Retina (tissue), 1 donor: ENCODE results near the gene PSMD12.
"Not testable (repeated sequence)": the region's sequence is repeated elsewhere in the genome, so short reads cannot be mapped to it uniquely, and the experiment has no call there.

Experiments
- DNase-seq: peaks from one replicate; pipeline ENCODE4 v3.0.0-alpha.2; 2016

The PSMD12 gene

GRCh38 chr17:67366193-67367157 lies at the start of gene PSMD12:
PSMD12 (minus strand) TSS chr17:67366577; CDS start chr17:67366519, 58 bp downstream.
- peak; percentile 97 for DNase-seq

GRCh38 chr17:67415291-67415690 lies 48.9 kb upstream of the PSMD12 start:
- no peak for DNase-seq

GRCh38 chr17:67414559-67414958 lies 48.2 kb upstream of the PSMD12 start:
- DNase-seq = no peak

DNA sequence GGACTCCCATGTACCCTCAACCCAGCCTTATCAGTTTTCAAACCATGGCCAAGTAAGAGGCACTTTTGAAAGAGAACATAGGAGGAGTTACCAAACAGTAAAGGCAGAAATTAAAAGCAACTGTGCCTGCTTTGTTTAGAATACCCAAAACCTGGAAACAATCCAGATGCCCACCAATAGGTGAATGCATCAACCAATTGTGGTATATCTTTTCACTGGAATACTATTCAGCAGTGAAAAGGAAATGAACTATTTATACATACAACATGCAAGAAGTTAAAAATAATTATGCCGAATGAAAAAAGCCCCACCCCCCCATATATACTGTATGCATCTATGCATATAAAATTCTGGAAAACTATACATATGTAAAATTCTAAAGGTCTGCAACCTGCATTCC lies 47.8 kb upstream of the PSMD12 start:
- DNase-seq = no peak

GRCh38 chr17:67413388-67413787 lies 47.0 kb upstream of the PSMD12 start:
- DNase-seq = no peak

DNA sequence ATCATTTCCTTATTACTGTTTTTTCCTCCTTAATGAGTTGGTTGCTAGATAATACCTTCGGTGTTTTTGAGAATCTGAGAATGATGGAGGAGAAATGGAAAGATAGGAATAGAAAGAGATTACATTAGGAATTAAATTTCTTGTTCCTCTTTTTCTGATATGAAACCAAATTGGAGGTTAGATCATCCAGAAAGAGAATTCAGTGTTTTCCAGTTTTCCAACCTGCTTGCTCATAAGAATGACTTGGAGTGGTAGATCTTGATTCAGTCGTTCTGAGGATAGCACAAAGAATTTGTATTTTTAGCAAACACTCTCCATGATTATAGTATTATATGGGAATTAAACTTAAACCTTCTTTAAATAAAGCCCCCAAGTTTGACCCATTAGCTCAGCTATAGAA lies 46.6 kb upstream of the PSMD12 start:
- DNase-seq = no peak

- DNase-seq = no peak
These were observed 45.7 kb upstream of the PSMD12 start for GRCh38 chr17:67412032-67412431.

- no peak for DNase-seq
These were observed 45.0 kb upstream of the PSMD12 start for GRCh38 chr17:67411397-67411796.

GRCh38 chr17:67408455-67408830 lies 42.1 kb upstream of the PSMD12 start:
- DNase-seq = not testable (repeated sequence)

DNA sequence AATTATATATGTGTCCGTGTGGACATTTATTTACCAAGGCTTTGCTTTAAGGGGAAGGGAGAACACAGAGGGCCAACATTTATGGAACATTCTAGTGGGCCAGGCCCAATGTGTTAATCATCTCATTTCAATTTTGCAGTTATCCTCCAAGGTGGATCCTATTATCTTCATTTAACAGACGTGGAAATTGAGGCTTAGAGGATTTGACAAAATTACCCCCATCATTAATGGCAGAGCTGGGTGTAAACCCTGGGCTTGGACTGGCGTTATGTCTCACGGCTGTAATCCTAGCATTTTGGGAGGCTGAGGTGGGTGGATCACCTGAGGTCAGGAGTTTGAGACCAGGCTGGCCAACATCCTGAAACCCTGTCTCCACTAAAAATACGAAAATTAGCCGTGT lies 37.1 kb upstream of the PSMD12 start:
- no peak for DNase-seq

DNA sequence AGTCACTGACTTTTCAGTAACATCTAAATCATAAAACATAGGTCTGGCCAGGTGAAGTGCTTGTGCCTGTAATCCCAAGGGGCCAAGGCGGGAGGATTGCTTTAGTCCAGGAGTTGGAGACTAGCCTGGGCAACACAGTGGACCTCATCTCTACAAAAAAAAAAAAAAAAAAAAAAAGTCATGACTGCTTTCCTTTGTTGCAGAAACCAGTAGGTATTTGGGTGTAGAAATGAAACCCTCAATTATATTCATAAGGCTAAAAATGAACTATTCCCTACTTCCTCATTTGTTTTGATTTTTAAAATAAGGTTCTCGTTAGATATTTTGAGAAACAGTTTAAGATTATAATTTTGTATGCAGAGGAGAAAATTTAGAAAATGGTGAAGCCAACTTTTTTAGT lies 36.7 kb upstream of the PSMD12 start:
- no peak for DNase-seq

- DNase-seq = no peak
These were observed 35.5 kb upstream of the PSMD12 start for GRCh38 chr17:67401598-67402504.

DNA sequence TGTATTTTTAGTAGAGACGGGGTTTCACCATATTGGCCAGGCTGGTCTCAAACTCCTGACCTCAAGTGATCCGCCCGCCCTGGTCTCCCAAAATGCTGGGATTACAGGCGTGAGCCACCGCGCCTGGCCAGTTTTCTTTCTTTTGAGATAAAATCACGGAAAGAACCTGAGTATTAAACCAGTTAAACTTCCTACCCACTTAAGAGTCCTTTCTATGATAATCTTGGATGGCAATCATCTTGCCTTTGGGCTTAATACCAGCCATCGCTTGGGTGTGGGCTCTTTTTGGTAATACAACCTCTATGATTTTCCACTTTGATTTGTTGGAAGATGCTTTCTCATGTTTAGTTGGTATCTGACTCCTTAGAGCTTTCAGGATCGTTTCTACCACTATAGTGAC lies 34.7 kb upstream of the PSMD12 start:
- DNase-seq = no peak

- DNase-seq = no peak
These were observed 33.8 kb upstream of the PSMD12 start for GRCh38 chr17:67400193-67400592.

DNA sequence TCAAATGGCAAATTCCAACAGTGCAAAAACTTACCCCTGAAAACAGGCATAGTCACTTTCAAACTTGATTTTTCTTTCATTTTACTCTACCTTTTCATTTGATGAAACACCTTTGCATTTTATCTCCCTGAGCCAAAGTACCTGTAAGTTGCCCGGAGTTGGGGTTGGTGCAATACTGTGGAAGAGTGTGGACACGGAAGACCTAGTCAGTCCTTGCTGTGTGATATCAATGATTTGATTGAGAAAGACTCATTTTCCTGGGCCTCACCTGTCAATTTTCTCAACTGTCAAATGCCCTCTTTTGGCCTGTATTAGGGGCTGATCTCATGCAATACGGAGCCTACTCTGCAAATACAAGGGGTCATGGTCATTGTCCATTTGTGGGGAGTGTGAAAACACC lies 33.3 kb upstream of the PSMD12 start:
- no peak for DNase-seq

GRCh38 chr17:67393809-67394397 lies 27.5 kb upstream of the PSMD12 start:
- DNase-seq = no peak

DNA sequence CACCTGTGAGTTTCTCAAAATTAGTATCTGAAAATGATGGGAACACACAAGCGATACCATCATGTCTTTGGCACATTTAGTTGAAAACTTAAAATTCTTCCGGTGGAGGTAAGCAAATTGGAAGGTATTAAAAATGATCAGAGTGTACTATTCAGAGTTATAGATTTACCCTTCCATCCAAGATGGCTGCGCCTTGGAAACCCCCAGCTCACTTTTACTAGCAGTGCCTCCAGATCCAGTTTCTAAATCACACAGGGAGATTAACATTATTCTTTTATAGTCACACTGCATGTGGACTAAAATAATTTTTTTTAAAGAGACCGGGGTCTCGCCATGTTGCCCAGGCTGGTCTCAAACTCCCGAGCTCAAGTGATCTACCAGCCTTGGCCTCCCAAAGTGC lies 25.7 kb upstream of the PSMD12 start:
- no peak for DNase-seq

DNA sequence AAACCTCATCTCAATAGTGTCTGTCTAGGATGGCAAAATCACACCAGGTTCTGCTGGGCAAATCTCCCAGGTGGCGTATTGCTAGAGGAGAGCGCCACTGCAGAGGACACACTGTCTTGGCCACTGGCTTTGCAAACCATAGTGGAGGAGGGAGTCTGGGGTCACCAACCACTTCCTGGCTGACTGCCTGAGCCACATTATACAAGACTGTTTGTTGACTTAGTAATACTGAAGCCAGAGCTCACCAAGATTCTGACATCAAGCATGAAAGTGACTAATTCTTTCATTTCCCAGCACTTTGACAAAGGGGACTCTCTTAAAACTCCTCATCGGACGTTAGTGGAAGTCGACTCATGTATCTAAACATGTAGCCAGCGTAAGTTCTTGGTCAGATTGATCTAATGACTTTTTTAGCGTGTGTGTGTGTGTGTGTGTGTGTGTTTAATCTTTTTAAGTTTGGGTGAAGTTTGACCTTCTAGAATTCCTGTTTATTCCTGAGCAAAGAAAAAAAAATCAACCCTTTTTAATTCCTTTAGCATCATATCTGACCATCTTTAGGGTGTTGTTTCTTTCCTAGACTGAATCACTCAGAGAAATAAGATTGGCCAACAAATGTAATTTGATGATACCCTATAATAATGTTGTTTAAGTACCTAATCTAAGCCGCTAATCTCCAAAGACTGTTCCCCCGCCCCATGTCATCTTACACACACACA lies 24.4 kb upstream of the PSMD12 start:
- DNase-seq = no peak

DNA sequence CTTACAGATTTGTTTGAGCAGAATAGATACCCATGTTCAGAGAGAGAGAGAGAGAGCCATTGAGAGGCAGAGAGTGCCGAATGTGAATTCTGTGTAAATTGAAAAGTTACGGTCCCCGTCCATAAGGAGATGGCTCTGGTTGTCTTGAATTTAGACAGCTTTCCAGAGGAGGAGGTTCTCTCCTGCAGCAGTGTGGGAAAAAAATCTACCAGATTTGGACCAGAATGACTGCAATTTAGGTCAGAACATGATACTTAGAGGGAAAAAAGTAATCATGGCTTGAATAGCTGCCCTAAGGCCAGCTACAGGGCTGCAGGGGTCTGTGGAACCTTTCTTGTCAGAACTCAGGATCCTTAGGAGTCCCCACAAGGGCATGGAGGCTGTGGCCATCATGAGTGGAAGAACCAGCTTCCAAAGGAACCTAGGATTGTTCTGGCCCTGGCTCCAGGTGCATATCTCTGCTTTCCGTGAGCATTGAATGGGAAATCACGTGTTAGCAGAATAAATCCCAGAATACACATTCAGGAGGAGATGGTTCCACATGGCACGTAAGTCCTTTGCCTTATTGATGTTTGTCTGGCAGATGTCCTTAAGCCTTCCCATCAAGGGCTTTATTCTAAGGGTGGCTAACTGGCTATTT lies 23.7 kb upstream of the PSMD12 start:
- no peak for DNase-seq

DNA sequence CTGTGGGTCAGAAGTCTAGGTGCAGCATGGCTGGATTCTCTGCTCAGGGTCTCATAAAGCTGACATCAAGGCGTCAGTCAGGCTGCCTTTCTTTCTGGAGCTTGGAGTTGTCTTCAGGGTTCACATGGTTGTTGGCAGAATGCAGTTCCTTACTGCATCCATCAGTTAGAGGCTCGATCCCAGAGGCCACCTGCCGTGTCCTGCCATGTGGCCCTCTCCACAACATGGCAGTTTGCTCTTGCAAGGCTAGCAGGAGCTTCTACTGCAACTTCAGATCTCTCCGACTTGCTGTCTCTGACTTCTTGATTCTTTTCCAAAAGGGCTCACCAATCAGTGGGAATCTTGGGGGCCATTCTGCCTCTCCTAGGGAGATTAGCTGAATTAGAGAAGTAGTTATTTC lies 22.6 kb upstream of the PSMD12 start:
- no peak for DNase-seq

GRCh38 chr17:67388536-67388935 lies 22.2 kb upstream of the PSMD12 start:
- not testable (repeated sequence) for DNase-seq

GRCh38 chr17:67386965-67387551 lies 20.7 kb upstream of the PSMD12 start:
- peak; percentile 59 for DNase-seq
